Measurements from ENCODE around the gene PER2. TPM values are rescaled to one million over a fixed set of nuclear protein-coding genes. Genes with fewer than 3 reads are reported as not detected.

Gene PER2
- total and polyA plus RNA-seq, 10 of the 15 experiments (the other 5 are each of a cell fraction or from before 2014, with no cell fraction given), result 1.5 to 15.1 (median 4.6) TPM

DNA sequence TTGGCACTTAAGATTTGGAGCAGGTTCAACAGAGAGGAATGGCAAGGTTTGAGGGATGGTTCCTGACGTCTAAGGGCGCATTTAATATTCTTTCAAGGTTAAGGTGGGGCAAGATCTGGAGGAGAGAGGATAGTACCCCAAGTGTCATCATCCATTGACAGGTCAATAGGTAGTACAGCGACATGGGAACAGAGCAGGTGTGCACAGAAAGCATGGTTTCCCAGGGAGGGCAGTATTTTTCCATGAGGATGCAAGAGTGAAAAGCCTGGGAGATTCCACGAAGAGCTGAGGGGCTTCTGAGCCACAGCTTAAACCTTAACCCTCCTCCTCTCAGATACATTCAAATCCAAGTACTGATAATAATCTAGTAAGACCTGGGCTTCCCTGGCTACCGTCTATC lies 57.7 kb downstream of the PER2 start:
- POLR2A ChIA-PET, result no interaction called here
- WGBS (ENCODE audit: insufficient coverage, insufficient replicate concordance, low lambda C conversion rate, missing lambda C conversion rate), result 52% methylated on average over 5 of the region's 5 CpGs
- no peak overlapping the region for H3K27ac ChIP-seq (ENCODE audit: control insufficient read depth, insufficient read depth)
- intact Hi-C loops (cut with micrococcal nuclease; ENCODE audit: unreplicated experiment) (no loop called here), in situ Hi-C loops (cut with MboI) (no loop called here)
- no peaks in the 10 kb centered on the region; the same call in 2 of the 3 replicates for H3K9me3 ChIP-seq (replicated peaks; ENCODE audit: control insufficient read depth, insufficient read depth, low read length)
- no peaks in the 10 kb centered on the region; the same call in 1 of the 2 replicates for H3K4me1 ChIP-seq (ENCODE audit: control insufficient read depth, insufficient read depth, low read length)
- no peak for FAIRE-seq
- H3K36me3 ChIP-seq (ENCODE audit: control insufficient read depth in 2 of 2, insufficient read depth in 2 of 2, low read length in 1 of 2), result no peaks in the 10 kb centered on the region
- H3K4me2 ChIP-seq (ENCODE audit: control insufficient read depth, insufficient read depth), result no peak overlapping the region
- no peaks in the 10 kb centered on the region for H4K20me1 ChIP-seq (ENCODE audit: control insufficient read depth, insufficient read depth)
- DNase-seq (ENCODE audit: low read depth, low spot score), result no peak
- H3K9ac ChIP-seq (ENCODE audit: control insufficient read depth, insufficient read depth, low read length), result no peak overlapping the region
- TF ChIP-seq ZNF592 (IDR thresholded peaks at IDR 0.05), result no peak
- no peak for TF ChIP-seq KAT2A (conservative IDR thresholded peaks at IDR 0.05; ENCODE audit: control insufficient read depth, low read depth, low read length)
- no peak for TF ChIP-seq TAF1 (IDR thresholded peaks at IDR 0.05; ENCODE audit: borderline replicate concordance, low read depth, low read length)
- no peak for TF ChIP-seq YBX1 (IDR thresholded peaks at IDR 0.05)
- H2AFZ ChIP-seq (ENCODE audit: control insufficient read depth, low read depth, low read length), result no peak overlapping the region
- CTCF ChIA-PET, result no interaction called here
- RAD21 ChIA-PET (ENCODE audit: unreplicated experiment), result no interaction called here
- SMC1A ChIA-PET (ENCODE audit: uncharacterized antibody, unreplicated experiment), result no interaction called here
- peaks cover 2 to 11% of the 10 kb centered on the region in 2 experiments for H3K27me3 ChIP-seq (replicated peaks in 1 of 2; ENCODE audit: control insufficient read depth in 2 of 2, insufficient read depth in 2 of 2, low read length in 1 of 2)
- H3K79me2 ChIP-seq (ENCODE audit: control insufficient read depth, insufficient read depth, low read length), result no peaks in the 10 kb centered on the region
- no TSS peak for BruUV-seq (replicated peaks)
- no peak for ATAC-seq
- H3K4me3 ChIP-seq, result no peak overlapping the region

Measured in GM12878 (cell line).